SK-N-MC (cell line): ENCODE measurements around the gene ADCK1.

Source experiments
- DNase-seq: peaks from one replicate; pipeline ENCODE4 v3.0.0-alpha.2; 2011; ENCODE audit warnings: low read depth, low spot score
- H3K27ac ChIP-seq: fragments of 200-600 bp; sonication (generic); 2 replicates; pipeline ENCODE4 v1.5.1; 2016; ENCODE audit warnings: mixed run types
- H3K36me3 ChIP-seq: fragments of 200-600 bp; sonication (generic); 2 replicates; pipeline ENCODE4 v1.6.1; 2017; ENCODE audit warnings: antibody characterized with exemption, low read length, mixed read lengths; ENCODE audit not compliant: insufficient read depth
- H3K4me3 ChIP-seq: fragments of 200-600 bp; sonication (generic); 2 replicates; pipeline ENCODE4 v1.5.1; 2016
- H3K9ac ChIP-seq: fragments of 200-600 bp; sonication (generic); 2 replicates; pipeline ENCODE4 v1.8.0; 2017; ENCODE audit warnings: mixed run types, mixed read lengths; ENCODE audit not compliant: insufficient read length
- H3K9me3 ChIP-seq: fragments of 200-600 bp; sonication (generic); 2 replicates; pipeline ENCODE4 v1.6.1; 2017; ENCODE audit warnings: low read depth, mild to moderate bottlenecking, antibody characterized with exemption, low read length, moderate library complexity, mixed read lengths
- EZH2 ChIP-seq: fragments of 200-600 bp; sonication (generic); IDR thresholded peaks from one replicate; pipeline ENCODE4 v1.6.1; 2017; ENCODE audit warnings: antibody characterized with exemption
- FOXP2 ChIP-seq: optimal IDR thresholded peaks from 2 replicates; pipeline ENCODE3; 2011; ENCODE audit warnings: mild to moderate bottlenecking, moderate library complexity; ENCODE audit not compliant: insufficient read depth; ENCODE audit errors: extremely low read length, control extremely low read depth
- POLR2AphosphoS5 ChIP-seq: IDR thresholded peaks from 2 replicates; pipeline ENCODE4 v1.6.1; 2012; ENCODE audit warnings: mild to moderate bottlenecking, low read depth, low read length, borderline replicate concordance

The ADCK1 gene

DNA sequence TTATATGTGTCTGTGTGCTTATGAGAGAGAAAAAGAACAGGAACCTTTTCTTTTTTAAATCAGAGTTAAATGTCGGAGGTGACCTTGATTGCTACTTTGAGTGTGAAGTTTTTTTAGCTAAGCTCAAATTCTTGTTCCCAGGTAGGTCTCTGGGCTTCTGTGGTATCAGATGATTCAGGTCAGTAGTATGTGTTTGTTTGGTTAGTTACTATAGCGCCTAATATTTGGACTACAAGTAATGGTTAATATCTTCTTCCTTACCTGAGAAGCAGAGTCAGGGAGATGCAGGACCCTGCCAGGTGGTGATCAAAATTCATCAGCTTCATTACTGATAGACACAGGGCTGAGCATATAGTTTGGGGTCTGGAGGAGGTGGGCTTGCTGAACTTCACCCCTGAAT, 30.8 kb downstream of the ADCK1 start:
- H3K27ac ChIP-seq = no peak overlapping the region
- no peaks in the 10 kb centered on the region; the same call in 1 of the 2 replicates for H3K36me3 ChIP-seq
- TF ChIP-seq FOXP2 (no peak), POLR2AphosphoS5 (no peak), EZH2 (no peak)
- H3K9me3 ChIP-seq = no peaks in the 10 kb centered on the region
- H3K9ac ChIP-seq = no peak overlapping the region
- DNase-seq = no peak
- H3K4me3 ChIP-seq = no peak overlapping the region

DNA sequence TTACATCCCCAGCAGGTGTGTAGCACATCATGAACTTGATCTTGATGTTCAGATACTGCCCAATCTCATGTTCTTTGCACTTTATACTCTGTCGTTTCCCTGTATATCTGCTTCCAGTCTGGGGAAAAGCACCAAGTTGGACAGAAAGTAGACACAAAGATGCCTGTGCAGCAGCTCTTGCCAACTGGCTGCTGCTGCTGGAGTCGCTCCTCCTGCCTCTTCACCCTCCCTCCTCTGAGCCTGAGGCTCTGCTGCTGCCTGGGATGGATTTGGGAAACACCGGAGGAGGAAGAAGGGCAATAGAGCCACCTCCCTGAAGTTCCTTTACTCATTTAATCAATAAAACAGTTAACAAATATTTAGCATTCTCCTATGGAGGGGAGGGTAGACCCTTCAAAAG, 32.4 kb downstream of the ADCK1 start:
- H3K4me3 ChIP-seq = no peak overlapping the region
- no peak overlapping the region for H3K9ac ChIP-seq
- TF ChIP-seq EZH2 (no peak), POLR2AphosphoS5 (no peak), FOXP2 (no peak)
- H3K9me3 ChIP-seq = no peaks in the 10 kb centered on the region
- no peaks in the 10 kb centered on the region; the same call in 1 of the 2 replicates for H3K36me3 ChIP-seq
- no peak for DNase-seq
- H3K27ac ChIP-seq = no peak overlapping the region

GRCh38 chr14:77837926-77838325, 38.0 kb downstream of the ADCK1 start:
- Histone ChIP-seq H3K36me3 (no peaks in the 10 kb centered on the region), H3K9me3 (no peaks in the 10 kb centered on the region), H3K27ac (no peak overlapping the region), H3K9ac (no peak overlapping the region), H3K4me3 (no peak overlapping the region)
- TF ChIP-seq POLR2AphosphoS5 (peak; percentile 46; the same call in 1 of the 2 replicates), EZH2 (no peak), FOXP2 (no peak)
- peak; percentile 37 for DNase-seq

DNA sequence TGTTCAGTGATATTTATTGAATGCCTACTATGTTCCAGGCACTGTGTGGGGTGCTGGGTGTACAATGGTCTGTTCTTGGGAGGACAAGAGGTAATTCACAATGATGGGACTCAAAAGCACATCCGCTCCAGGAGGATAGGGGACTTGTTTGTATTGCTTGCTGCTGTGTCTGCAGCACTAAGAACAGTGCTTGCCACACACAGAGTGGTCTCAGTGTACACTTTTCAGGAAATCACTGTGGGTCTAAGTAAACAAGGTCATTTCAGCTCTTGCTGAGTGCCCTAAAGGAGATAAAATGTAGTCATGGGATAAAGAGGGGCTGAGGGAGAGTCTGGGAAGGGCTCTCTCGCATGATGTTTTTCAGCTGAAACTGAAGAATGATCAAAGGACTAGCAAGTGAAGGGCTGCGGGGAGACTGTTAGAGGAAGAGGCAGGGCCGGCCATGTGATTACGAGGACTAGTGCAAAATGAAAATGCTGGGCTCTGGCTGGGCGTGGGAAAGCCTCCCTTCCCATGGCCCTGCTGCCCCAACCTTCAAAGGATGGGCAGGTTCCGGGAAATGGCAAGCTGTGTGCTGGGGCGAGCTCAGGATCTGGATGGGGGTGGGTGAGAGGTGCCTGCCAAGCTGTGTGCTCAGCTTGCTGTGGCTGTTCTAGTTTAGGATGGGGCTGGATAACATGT, 39.1 kb downstream of the ADCK1 start:
- Histone ChIP-seq H3K9ac (no peak overlapping the region), H3K9me3 (no peaks in the 10 kb centered on the region), H3K36me3 (no peaks in the 10 kb centered on the region), H3K4me3 (no peak overlapping the region), H3K27ac (no peak overlapping the region)
- TF ChIP-seq POLR2AphosphoS5 (no peak), FOXP2 (no peak), EZH2 (no peak)
- DNase-seq = no peak

- no peak overlapping the region; the same call in 1 of the 2 replicates for H3K27ac ChIP-seq
- no peak overlapping the region for H3K4me3 ChIP-seq
- H3K9ac ChIP-seq = no peak overlapping the region
- no peak for DNase-seq
- H3K36me3 ChIP-seq = no peaks in the 10 kb centered on the region
- TF ChIP-seq FOXP2 (no peak), POLR2AphosphoS5 (no peak), EZH2 (no peak)
- no peaks in the 10 kb centered on the region for H3K9me3 ChIP-seq
Measured at GRCh38 chr14:77843195-77843594, 43.3 kb downstream of the ADCK1 start.

- Histone ChIP-seq H3K27ac (no peak overlapping the region), H3K9ac (no peak overlapping the region), H3K36me3 (no peaks in the 10 kb centered on the region), H3K4me3 (no peak overlapping the region), H3K9me3 (no peaks in the 10 kb centered on the region)
- TF ChIP-seq POLR2AphosphoS5 = no peak
- no peak for TF ChIP-seq EZH2
- no peak for TF ChIP-seq FOXP2
- no peak for DNase-seq
Measured at GRCh38 chr14:77843651-77844050, 43.7 kb downstream of the ADCK1 start.

DNA sequence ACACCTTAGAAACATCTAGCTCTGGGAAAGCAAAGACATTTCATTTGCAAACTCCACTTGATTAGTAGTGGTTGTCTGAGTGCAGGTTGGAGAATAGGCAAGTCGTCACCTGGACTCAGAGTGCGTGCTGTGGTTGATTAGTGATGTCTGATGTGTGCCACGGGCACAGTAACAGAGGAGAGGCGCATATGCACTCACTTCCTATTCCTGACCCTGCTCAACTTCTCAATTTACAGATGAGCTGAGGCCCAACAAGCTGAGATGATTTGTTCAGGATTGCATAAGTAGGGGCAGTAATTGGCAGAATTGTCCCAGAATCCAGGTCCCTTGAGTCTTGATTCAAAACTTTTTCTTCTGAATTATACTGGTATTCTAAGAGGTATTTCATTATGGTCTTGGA, 44.9 kb downstream of the ADCK1 start:
- DNase-seq = no peak
- H3K9me3 ChIP-seq = no peaks in the 10 kb centered on the region
- H3K27ac ChIP-seq = no peak overlapping the region
- H3K9ac ChIP-seq = no peak overlapping the region
- H3K4me3 ChIP-seq = no peak overlapping the region
- no peak for TF ChIP-seq EZH2
- no peak for TF ChIP-seq FOXP2
- TF ChIP-seq POLR2AphosphoS5 = no peak
- H3K36me3 ChIP-seq = no peaks in the 10 kb centered on the region

DNA sequence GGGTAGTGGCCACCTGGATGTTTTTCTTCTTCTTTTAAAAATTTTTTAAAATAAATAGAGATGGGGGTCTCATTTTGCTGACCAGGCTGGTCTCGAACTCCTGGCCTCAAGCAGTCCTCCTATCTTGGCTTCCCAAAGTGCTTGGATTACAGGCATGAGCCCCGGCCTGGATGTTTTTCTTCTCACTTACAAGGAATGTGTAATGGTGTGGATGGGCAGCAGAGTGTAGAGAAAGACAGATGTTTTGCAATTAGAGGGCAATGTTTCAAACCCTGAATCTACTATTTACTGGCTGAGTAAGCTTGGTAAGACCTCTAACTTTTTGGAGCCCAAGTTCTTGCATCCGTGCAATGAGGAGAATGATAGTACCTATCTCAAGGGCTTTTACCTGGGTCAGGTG, 48.1 kb downstream of the ADCK1 start:
- H3K36me3 ChIP-seq = no peaks in the 10 kb centered on the region
- no peaks in the 10 kb centered on the region for H3K9me3 ChIP-seq
- H3K4me3 ChIP-seq = no peak overlapping the region
- TF ChIP-seq EZH2 = no peak
- no peak for TF ChIP-seq POLR2AphosphoS5
- no peak for TF ChIP-seq FOXP2
- DNase-seq = no peak
- H3K27ac ChIP-seq = no peak overlapping the region
- H3K9ac ChIP-seq = no peak overlapping the region

GRCh38 chr14:77849711-77850110, 49.8 kb downstream of the ADCK1 start:
- no peak for TF ChIP-seq POLR2AphosphoS5
- no peak for DNase-seq
- Histone ChIP-seq H3K36me3 (no peaks in the 10 kb centered on the region), H3K9me3 (no peaks in the 10 kb centered on the region), H3K9ac (no peak overlapping the region), H3K27ac (no peak overlapping the region), H3K4me3 (no peak overlapping the region)
